Endothelial cell of umbilical vein (primary cell): ENCODE data around the gene KCTD6. TPM values are rescaled to one million over a fixed set of nuclear protein-coding genes. Genes with fewer than 3 reads are reported as not detected.

Experiments
- BruUV-seq: library from RNA; stranded (reverse); fragments of 400-500 nt; replicated peaks from 2 replicates; lab custom pipeline; 2021; lab: Mats Ljungman, UMichigan
- CTCF ChIA-PET: fragments of 300-600, 350-600 bp; sonication (Branson Sonifier 250); formaldehyde crosslinking; loops from one replicate; lab custom pipeline; 2021; ENCODE audit warnings: antibody characterized with exemption, inconsistent platforms; lab: Charles Lee
- POLR2A ChIA-PET: fragments of 300-600, 350-600 bp; sonication (Branson Sonifier 250); formaldehyde crosslinking; loops from one replicate; lab custom pipeline; 2021; ENCODE audit warnings: antibody characterized with exemption, inconsistent platforms; lab: Charles Lee
- DNase-seq: peaks from one replicate; pipeline ENCODE4 v3.0.0-alpha.2; 2011; ENCODE audit warnings: low read depth, low spot score
- FAIRE-seq: peaks from 2 replicates; lab custom pipeline; 2011; peaks lifted over from hg19 to GRCh38; lab: Jason Lieb, UNC
- H2AFZ ChIP-seq: 2 replicates; pipeline ENCODE4 v1.6.0; 2012; ENCODE audit warnings: low read depth, low read length, control low read depth, inconsistent platforms
- H3K27ac ChIP-seq: 2 replicates; pipeline ENCODE4 v1.5.1; 2011; ENCODE audit warnings: low read depth, mild to moderate bottlenecking, control low read depth, low read length, moderate library complexity; ENCODE audit not compliant: insufficient read depth
- H3K27me3 ChIP-seq, 2 experiments: 2 replicates each; pipeline versions ENCODE4 v1.6.0 to v1.6.1; 2011; ENCODE audit warnings: low read length in 2 of 2, mixed read lengths in 1 of 2; ENCODE audit not compliant: control insufficient read depth in 2 of 2, insufficient read depth in 2 of 2
- H3K36me3 ChIP-seq, 2 experiments: 2 replicates in 1 of 2; 3 replicates in 1 of 2; pipeline ENCODE4 v1.5.1; 2011; ENCODE audit warnings: low read length in 2 of 2, mild to moderate bottlenecking in 1 of 2, moderate library complexity in 1 of 2; ENCODE audit not compliant: control insufficient read depth in 2 of 2, insufficient read depth in 2 of 2; ENCODE audit errors: extremely low read depth in 1 of 2
- H3K4me1 ChIP-seq: 3 replicates; pipeline ENCODE4 v1.5.1; 2011; ENCODE audit warnings: mild to moderate bottlenecking, low read length; ENCODE audit not compliant: control insufficient read depth, insufficient read depth; ENCODE audit errors: extremely low read depth
- H3K4me2 ChIP-seq: 2 replicates; pipeline ENCODE4 v1.6.1; 2011; ENCODE audit warnings: low read length, control low read depth, mixed read lengths; ENCODE audit not compliant: insufficient read depth
- H3K4me3 ChIP-seq, 3 experiments: fragments of 200-600 bp in 1 of 3; sonication (generic), shearing (Covaris generic) in 1 of 3; replicated peaks in 1 of 3; 2 replicates each; pipeline ENCODE4 v1.5.1; 2011 to 2016; ENCODE audit warnings: control low read depth in 3 of 3, low read length in 3 of 3, mild to moderate bottlenecking in 2 of 3, inconsistent platforms in 1 of 3, low read depth in 1 of 3, moderate library complexity in 1 of 3; ENCODE audit not compliant: insufficient read depth in 1 of 3
- H3K79me2 ChIP-seq: 2 replicates; pipeline ENCODE4 v1.6.0; 2012; ENCODE audit warnings: low read length, inconsistent platforms; ENCODE audit not compliant: control insufficient read depth, insufficient read depth
- H3K9ac ChIP-seq: replicated peaks from 2 replicates; pipeline ENCODE3; 2011; ENCODE audit warnings: low read length, control low read depth; ENCODE audit not compliant: insufficient read depth; ENCODE audit errors: extremely low read depth
- H3K9me1 ChIP-seq: replicated peaks from 3 replicates; pipeline ENCODE4 v1.6.0; 2011; ENCODE audit warnings: mild to moderate bottlenecking, low read length; ENCODE audit not compliant: control insufficient read depth, insufficient read depth; ENCODE audit errors: extremely low read depth
- H3K9me3 ChIP-seq: replicated peaks from 2 replicates; pipeline ENCODE4 v1.5.1; 2012; ENCODE audit warnings: low read length, inconsistent platforms; ENCODE audit not compliant: control insufficient read depth, insufficient read depth
- H4K20me1 ChIP-seq: replicated peaks from 2 replicates; pipeline ENCODE3; 2011; ENCODE audit warnings: mild to moderate bottlenecking, low read length; ENCODE audit not compliant: control insufficient read depth, insufficient read depth; ENCODE audit errors: extremely low read depth
- EZH2 ChIP-seq: IDR thresholded peaks from 2 replicates; pipeline ENCODE4 v1.6.1; 2012; ENCODE audit warnings: borderline replicate concordance, low read depth, mild to moderate bottlenecking, moderate library complexity, low read length, inconsistent platforms; ENCODE audit not compliant: severe bottlenecking
- FOS ChIP-seq: IDR thresholded peaks from 2 replicates; pipeline ENCODE4 v1.6.1; 2011; ENCODE audit warnings: mild to moderate bottlenecking, low read length, moderate library complexity, borderline replicate concordance; ENCODE audit not compliant: insufficient read depth
- GATA2 ChIP-seq: IDR thresholded peaks from 2 replicates; pipeline ENCODE4 v1.7.0; 2011; ENCODE audit warnings: low read depth, mild to moderate bottlenecking, moderate library complexity, mixed read lengths, low read length; ENCODE audit not compliant: insufficient read length, insufficient read depth
- JUN ChIP-seq: IDR thresholded peaks from 2 replicates; pipeline ENCODE4 v1.6.1; 2011; ENCODE audit warnings: borderline replicate concordance, low read depth; ENCODE audit not compliant: insufficient read length, insufficient read depth
- MYC ChIP-seq: IDR thresholded peaks from one replicate; pipeline ENCODE4 v1.6.1; 2011; ENCODE audit warnings: mild to moderate bottlenecking, low read depth, low read length
- POLR2A ChIP-seq: IDR thresholded peaks from 2 replicates; pipeline ENCODE4 v1.6.1; 2012; ENCODE audit warnings: low read depth, mild to moderate bottlenecking, control low read depth, low read length
- POLR2AphosphoS5 ChIP-seq: IDR thresholded peaks from 2 replicates; pipeline ENCODE4 v1.6.1; 2012; ENCODE audit warnings: low read depth, mild to moderate bottlenecking, control low read depth, low read length, moderate library complexity; ENCODE audit not compliant: insufficient read depth
- dilution Hi-C: fragments of 300-500 bp; cut with MboI; formaldehyde crosslinking; loops from one replicate; pipeline ENCODE4 v1.15.0; 2019; ENCODE audit warnings: low sequenced_read_pairs; ENCODE audit not compliant: extremely low pct_ligation_motif_present
- intact Hi-C: fragments of 100-400 bp; cut with micrococcal nuclease; formaldehyde crosslinking; loops from one replicate; pipeline ENCODE4 v1.10.0; 2022
- polyA plus RNA-seq, 4 experiments: library from polyadenylated mRNA; depleted of rRNA in 3 of 4; stranded (reverse) in 3 of 4; unstranded in 1 of 4; fragments of >200 nt; gene quantifications; 2 replicates each; pipeline versions ENCODE4 v1.2.1 to v1.2.3, GENCODE V29; 2011 to 2012; ENCODE audit warnings: missing spikeins in 1 of 4
- total RNA-seq: library from RNA; stranded (reverse); gene quantifications from 2 replicates; pipeline ENCODE4 v1.2.3, GENCODE V29; 2021
- TF ChIP-seq, protein P1 (sequence below): IDR thresholded peaks from 2 replicates; pipeline ENCODE4 v1.6.1; 2011; ENCODE audit not compliant: insufficient read depth, insufficient read length
- TF ChIP-seq, protein P2 (sequence below), 2 donors: IDR thresholded peaks; 1 replicate in 1 of 2; 2 replicates in 1 of 2; pipeline ENCODE4 v1.5.1; 2011; ENCODE audit warnings: low read length in 2 of 2, mild to moderate bottlenecking in 2 of 2, moderate library complexity in 2 of 2, control low read depth in 1 of 2, inconsistent platforms in 1 of 2, low read depth in 1 of 2; ENCODE audit not compliant: insufficient read depth in 1 of 2; ENCODE audit errors: extremely low read depth in 1 of 2

KCTD6 gene
- total and polyA plus RNA-seq, 2 donors (not counting 3 experiments of a cell fraction or from before 2014, with no cell fraction given), result 6.4 TPM

DNA sequence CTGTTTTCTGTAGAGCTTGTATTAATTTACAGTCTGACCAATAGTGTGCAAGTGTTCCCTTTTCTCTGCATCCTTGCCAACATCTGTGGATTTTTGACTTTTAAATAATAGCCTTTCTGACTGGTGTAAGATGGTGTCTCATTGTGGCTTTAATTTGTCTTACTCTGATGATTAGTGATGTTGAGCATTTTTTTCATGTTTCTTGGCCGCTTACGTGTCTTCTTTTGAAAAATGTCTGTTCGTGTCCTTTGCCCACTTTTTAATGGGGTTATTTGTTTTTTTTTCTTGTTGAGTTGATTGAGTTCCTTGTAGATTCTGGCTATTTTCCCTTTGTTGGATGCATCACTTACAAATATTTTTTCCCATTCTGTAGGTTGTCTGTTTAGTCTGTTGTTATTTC lies 52.6 kb downstream of the KCTD6 start:
- POLR2A ChIA-PET, result no interaction called here
- H3K4me1 ChIP-seq, result no peaks in the 10 kb centered on the region
- H3K79me2 ChIP-seq, result no peaks in the 10 kb centered on the region
- no peak overlapping the region for H2AFZ ChIP-seq
- no peaks in the 10 kb centered on the region for H3K36me3 ChIP-seq
- peaks cover 0 to 1% of the 10 kb centered on the region in 2 experiments for H3K27me3 ChIP-seq
- H3K4me2 ChIP-seq, result no peak overlapping the region
- H3K9me1 ChIP-seq, result no peaks in the 10 kb centered on the region
- H4K20me1 ChIP-seq, result no peaks in the 10 kb centered on the region
- H3K9me3 ChIP-seq, result no peaks in the 10 kb centered on the region
- no peak overlapping the region for H3K27ac ChIP-seq
- CTCF ChIA-PET, result interaction anchor here (1.2 kb wide), 1 partner anchor 80 kb away, joined by 3 read pairs; no protein-coding TSS in a partner anchor
- dilution Hi-C loops (no loop called here), intact Hi-C loops (no loop called here)
- FAIRE-seq, result no peak
- no peak overlapping the region for H3K9ac ChIP-seq
- H3K4me3 ChIP-seq, result no peak overlapping the region
- no peak for TF ChIP-seq EZH2
- TF ChIP-seq, protein P1, sequence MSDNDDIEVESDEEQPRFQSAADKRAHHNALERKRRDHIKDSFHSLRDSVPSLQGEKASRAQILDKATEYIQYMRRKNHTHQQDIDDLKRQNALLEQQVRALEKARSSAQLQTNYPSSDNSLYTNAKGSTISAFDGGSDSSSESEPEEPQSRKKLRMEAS, result no peak
- no peak for TF ChIP-seq JUN
- no peak for TF ChIP-seq GATA2
- no peak for TF ChIP-seq FOS
- BruUV-seq, result no TSS peak
- no peak for DNase-seq

DNA sequence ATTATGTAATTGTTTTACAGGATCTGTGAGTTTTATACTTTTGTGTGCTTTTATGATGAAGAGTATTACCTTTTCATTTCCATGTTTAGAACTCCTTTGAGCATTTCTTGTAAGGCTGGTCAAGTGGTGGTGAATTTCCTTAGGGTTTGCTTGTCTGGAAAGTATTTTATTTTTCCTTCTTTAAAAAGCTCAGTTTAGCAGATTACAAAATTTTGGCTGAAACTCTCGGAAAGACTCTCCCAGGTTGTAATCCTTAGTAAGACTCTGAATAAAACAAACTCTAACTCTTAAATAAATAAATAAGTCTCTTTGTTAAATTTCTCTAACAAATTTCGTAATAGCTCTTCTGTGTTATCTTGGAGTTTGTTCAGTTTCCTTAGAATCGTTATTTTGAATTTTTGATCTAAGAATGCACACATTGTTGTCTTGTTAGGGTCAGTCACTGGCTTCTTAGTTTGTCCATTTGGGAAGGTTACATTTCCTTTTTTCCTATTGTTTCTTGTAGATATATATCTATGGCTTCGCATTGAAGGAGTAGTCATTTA lies 59.8 kb downstream of the KCTD6 start:
- Histone ChIP-seq H3K27ac (no peak overlapping the region), H3K9me3 (no peaks in the 10 kb centered on the region), H3K27me3 (no peaks in the 10 kb centered on the region), H3K36me3 (no peaks in the 10 kb centered on the region), H3K79me2 (no peaks in the 10 kb centered on the region), H2AFZ (no peak overlapping the region), H4K20me1 (no peaks in the 10 kb centered on the region), H3K4me3 (no peak overlapping the region), H3K4me2 (no peak overlapping the region), H3K9me1 (no peaks in the 10 kb centered on the region), H3K9ac (no peak overlapping the region), H3K4me1 (no peaks in the 10 kb centered on the region)
- no TSS peak for BruUV-seq
- no peak for FAIRE-seq
- CTCF ChIA-PET, result interaction anchor here (0.7 to 0.9 kb wide), 2 partner anchors 9 to 1388 kb away, joined by 3 to 5 read pairs; no protein-coding TSS in a partner anchor
- intact Hi-C loops (no loop called here), dilution Hi-C loops (no loop called here)
- no peak for DNase-seq
- TF ChIP-seq POLR2A (no peak), JUN (no peak), GATA2 (no peak), EZH2 (no peak), FOS (no peak), POLR2AphosphoS5 (no peak), MYC (no peak)
- TF ChIP-seq, protein P2, sequence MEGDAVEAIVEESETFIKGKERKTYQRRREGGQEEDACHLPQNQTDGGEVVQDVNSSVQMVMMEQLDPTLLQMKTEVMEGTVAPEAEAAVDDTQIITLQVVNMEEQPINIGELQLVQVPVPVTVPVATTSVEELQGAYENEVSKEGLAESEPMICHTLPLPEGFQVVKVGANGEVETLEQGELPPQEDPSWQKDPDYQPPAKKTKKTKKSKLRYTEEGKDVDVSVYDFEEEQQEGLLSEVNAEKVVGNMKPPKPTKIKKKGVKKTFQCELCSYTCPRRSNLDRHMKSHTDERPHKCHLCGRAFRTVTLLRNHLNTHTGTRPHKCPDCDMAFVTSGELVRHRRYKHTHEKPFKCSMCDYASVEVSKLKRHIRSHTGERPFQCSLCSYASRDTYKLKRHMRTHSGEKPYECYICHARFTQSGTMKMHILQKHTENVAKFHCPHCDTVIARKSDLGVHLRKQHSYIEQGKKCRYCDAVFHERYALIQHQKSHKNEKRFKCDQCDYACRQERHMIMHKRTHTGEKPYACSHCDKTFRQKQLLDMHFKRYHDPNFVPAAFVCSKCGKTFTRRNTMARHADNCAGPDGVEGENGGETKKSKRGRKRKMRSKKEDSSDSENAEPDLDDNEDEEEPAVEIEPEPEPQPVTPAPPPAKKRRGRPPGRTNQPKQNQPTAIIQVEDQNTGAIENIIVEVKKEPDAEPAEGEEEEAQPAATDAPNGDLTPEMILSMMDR (IDR thresholded peaks at IDR 0.05; ENCODE audit: extremely low read depth in 1 of 2, insufficient read depth in 1 of 2, low read depth in 1 of 2, low read length in 2 of 2), result no peak
- TF ChIP-seq, protein P1, result no peak
- POLR2A ChIA-PET, result no interaction called here
